ENCODE data around the gene RNF13.
"Not testable (repeated sequence)": the region's sequence is repeated elsewhere in the genome, so short reads cannot be mapped to it uniquely, and the experiment has no call there.

RNF13 gene

GRCh38 chr3:149983053-149983452, 170.0 kb downstream of the RNF13 start:
- in situ Hi-C loops (cut with MboI; ENCODE audit: low sequenced_read_pairs) = not testable (repeated sequence)

GRCh38 chr3:149983628-149984027, 170.6 kb downstream of the RNF13 start:
- in situ Hi-C loops (cut with MboI; ENCODE audit: low sequenced_read_pairs) = no loop called here

GRCh38 chr3:149989307-149989706, 176.3 kb downstream of the RNF13 start:
- in situ Hi-C loops (cut with MboI; ENCODE audit: low sequenced_read_pairs) = no loop called here

GRCh38 chr3:149990423-149990948, 177.5 kb downstream of the RNF13 start:
- in situ Hi-C loops (cut with MboI; ENCODE audit: low sequenced_read_pairs) = no loop called here

GRCh38 chr3:149992416-149993058, 179.5 kb downstream of the RNF13 start:
- in situ Hi-C loops (cut with MboI; ENCODE audit: low sequenced_read_pairs) = no loop called here

- in situ Hi-C loops (cut with MboI; ENCODE audit: low sequenced_read_pairs) = no loop called here
Measured at GRCh38 chr3:149998946-149999345, 185.9 kb downstream of the RNF13 start.

GRCh38 chr3:149999421-149999820, 186.4 kb downstream of the RNF13 start:
- in situ Hi-C loops (cut with MboI; ENCODE audit: low sequenced_read_pairs) = no loop called here

- in situ Hi-C loops (cut with MboI; ENCODE audit: low sequenced_read_pairs) = no loop called here
Measured at GRCh38 chr3:150000641-150001040, 187.6 kb downstream of the RNF13 start.

- in situ Hi-C loops (cut with MboI; ENCODE audit: low sequenced_read_pairs) = no loop called here
Measured at GRCh38 chr3:150005243-150006112, 192.5 kb downstream of the RNF13 start.

- in situ Hi-C loops (cut with MboI; ENCODE audit: low sequenced_read_pairs) = no loop called here
Measured at GRCh38 chr3:150006794-150007193, 193.8 kb downstream of the RNF13 start.

All from HL-60/S4 (cell line).